Spleen (tissue), 7 donors: ENCODE data around the gene STXBP4.

Source experiments
- POLR2A ChIP-seq, 3 donors: fragments of 450-650 bp; IDR thresholded peaks; one replicate each; pipeline ENCODE4 v1.5.1; 2017; ENCODE audit warnings: antibody characterized with exemption in 3 of 3, mild to moderate bottlenecking in 1 of 3
- POLR2AphosphoS5 ChIP-seq, 3 donors: sonication (generic); formaldehyde crosslinking; IDR thresholded peaks; one replicate each; pipeline ENCODE4 v1.5.1; 2017; ENCODE audit warnings: antibody characterized with exemption in 3 of 3
- TF ChIP-seq, protein P1 (sequence below), 11 experiments: fragments of 200-600 bp in 7 of 11; fragments of 450-650 bp in 4 of 11; sonication (generic) in 4 of 11; IDR thresholded peaks in 8 of 11; conservative IDR thresholded peaks in 3 of 11; 1 replicate in 7 of 11; 2 replicates in 4 of 11; pipeline versions ENCODE4 v1.4.0 to v1.8.0; 2016 to 2021; ENCODE audit warnings: antibody characterized with exemption in 11 of 11, inconsistent platforms in 4 of 11, mild to moderate bottlenecking in 1 of 11
- donor health status: DM: no; HTN: no; CAD: no; lungs with moderate emphysema.
- donor health status: DM: no; HTN: no; CAD: no.
- donor health status: DM: no; HTN: no; CAD: no.

DNA sequence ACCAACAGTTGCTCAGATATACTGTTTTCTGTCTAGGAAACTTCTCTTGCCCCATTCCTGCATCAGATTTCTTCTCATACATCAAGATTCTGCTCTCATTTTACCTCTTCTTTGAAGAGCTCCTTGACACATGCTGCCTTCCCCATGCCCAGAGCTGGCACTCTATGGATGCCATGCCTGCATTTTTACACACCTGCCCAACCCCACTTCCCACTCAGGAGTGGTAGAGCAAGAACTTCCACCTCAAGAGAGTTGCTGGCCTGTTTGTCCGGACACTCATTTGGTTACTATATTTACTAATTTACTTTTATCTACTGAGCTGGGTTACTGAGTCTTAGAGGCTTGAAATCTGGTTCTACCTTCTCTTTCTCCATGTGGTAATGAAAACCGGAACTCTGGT lies 197.9 kb downstream of the STXBP4 start:
- TF ChIP-seq, protein P1, sequence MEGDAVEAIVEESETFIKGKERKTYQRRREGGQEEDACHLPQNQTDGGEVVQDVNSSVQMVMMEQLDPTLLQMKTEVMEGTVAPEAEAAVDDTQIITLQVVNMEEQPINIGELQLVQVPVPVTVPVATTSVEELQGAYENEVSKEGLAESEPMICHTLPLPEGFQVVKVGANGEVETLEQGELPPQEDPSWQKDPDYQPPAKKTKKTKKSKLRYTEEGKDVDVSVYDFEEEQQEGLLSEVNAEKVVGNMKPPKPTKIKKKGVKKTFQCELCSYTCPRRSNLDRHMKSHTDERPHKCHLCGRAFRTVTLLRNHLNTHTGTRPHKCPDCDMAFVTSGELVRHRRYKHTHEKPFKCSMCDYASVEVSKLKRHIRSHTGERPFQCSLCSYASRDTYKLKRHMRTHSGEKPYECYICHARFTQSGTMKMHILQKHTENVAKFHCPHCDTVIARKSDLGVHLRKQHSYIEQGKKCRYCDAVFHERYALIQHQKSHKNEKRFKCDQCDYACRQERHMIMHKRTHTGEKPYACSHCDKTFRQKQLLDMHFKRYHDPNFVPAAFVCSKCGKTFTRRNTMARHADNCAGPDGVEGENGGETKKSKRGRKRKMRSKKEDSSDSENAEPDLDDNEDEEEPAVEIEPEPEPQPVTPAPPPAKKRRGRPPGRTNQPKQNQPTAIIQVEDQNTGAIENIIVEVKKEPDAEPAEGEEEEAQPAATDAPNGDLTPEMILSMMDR (IDR thresholded peaks at IDR 0.05 in 8 of 11, conservative IDR thresholded peaks at IDR 0.05 in 3 of 11): no peak
- no peak for TF ChIP-seq POLR2A (IDR thresholded peaks at IDR 0.05)
- no peak for TF ChIP-seq POLR2AphosphoS5 (IDR thresholded peaks at IDR 0.05)
